Fibroblast of the aortic adventitia (primary cell): ENCODE measurements around the gene N4BP2L1. TPM values are rescaled to one million over a fixed set of nuclear protein-coding genes. Genes with fewer than 3 reads are reported as not detected.
A peak's percentile ranks its signal among the peaks of the same experiment; 100 is the strongest.

Experiments used
- DNase-seq: peaks from one replicate; pipeline ENCODE4 v3.0.0-alpha.2; 2010; ENCODE audit warnings: low read depth
- H3K4me3 ChIP-seq: 2 replicates; pipeline ENCODE4 v1.5.1; 2011; ENCODE audit warnings: low read depth, mild to moderate bottlenecking, control low read depth, low read length, moderate library complexity
- total RNA-seq: library from RNA; depleted of rRNA; stranded (reverse); fragments of >200 nt; gene quantifications from 2 replicates; pipeline ENCODE4 v1.2.3, GENCODE V29; 2012; ENCODE audit warnings: low replicate concordance
- TF ChIP-seq, protein P1 (sequence below): IDR thresholded peaks from 2 replicates; pipeline ENCODE4 v1.5.1; 2011; ENCODE audit warnings: mild to moderate bottlenecking, low read length, control low read depth, inconsistent platforms; ENCODE audit not compliant: insufficient read depth

N4BP2L1 gene
- total RNA-seq, 1 donor, result 1.9 TPM

DNA sequence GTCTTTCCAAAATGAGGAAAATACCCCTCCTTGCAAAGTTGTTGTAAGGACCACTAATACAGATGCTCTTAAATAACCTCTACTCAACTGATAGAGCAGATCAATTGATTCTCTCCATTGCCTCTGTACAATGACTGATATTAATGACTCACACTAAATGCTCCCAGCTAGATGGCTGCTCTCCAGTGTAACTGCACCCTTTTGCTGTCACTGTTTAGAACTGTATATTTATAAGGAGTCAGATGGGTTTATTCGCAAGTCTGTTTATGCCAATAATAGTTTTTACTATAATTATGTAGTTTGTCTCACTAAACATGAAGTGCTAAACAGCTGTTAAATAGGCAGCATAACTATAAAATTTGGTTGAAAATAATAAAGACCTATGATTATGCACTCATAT is 21.0 kb upstream of the N4BP2L1 start:
- H3K4me3 ChIP-seq, result no peak overlapping the region
- DNase-seq, result no peak
- TF ChIP-seq, protein P1, sequence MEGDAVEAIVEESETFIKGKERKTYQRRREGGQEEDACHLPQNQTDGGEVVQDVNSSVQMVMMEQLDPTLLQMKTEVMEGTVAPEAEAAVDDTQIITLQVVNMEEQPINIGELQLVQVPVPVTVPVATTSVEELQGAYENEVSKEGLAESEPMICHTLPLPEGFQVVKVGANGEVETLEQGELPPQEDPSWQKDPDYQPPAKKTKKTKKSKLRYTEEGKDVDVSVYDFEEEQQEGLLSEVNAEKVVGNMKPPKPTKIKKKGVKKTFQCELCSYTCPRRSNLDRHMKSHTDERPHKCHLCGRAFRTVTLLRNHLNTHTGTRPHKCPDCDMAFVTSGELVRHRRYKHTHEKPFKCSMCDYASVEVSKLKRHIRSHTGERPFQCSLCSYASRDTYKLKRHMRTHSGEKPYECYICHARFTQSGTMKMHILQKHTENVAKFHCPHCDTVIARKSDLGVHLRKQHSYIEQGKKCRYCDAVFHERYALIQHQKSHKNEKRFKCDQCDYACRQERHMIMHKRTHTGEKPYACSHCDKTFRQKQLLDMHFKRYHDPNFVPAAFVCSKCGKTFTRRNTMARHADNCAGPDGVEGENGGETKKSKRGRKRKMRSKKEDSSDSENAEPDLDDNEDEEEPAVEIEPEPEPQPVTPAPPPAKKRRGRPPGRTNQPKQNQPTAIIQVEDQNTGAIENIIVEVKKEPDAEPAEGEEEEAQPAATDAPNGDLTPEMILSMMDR, result no peak

GRCh38 chr13:32447894-32448623 is 20.1 kb upstream of the N4BP2L1 start:
- no peak overlapping the region for H3K4me3 ChIP-seq
- DNase-seq, result no peak
- TF ChIP-seq, protein P1, result no peak

DNA sequence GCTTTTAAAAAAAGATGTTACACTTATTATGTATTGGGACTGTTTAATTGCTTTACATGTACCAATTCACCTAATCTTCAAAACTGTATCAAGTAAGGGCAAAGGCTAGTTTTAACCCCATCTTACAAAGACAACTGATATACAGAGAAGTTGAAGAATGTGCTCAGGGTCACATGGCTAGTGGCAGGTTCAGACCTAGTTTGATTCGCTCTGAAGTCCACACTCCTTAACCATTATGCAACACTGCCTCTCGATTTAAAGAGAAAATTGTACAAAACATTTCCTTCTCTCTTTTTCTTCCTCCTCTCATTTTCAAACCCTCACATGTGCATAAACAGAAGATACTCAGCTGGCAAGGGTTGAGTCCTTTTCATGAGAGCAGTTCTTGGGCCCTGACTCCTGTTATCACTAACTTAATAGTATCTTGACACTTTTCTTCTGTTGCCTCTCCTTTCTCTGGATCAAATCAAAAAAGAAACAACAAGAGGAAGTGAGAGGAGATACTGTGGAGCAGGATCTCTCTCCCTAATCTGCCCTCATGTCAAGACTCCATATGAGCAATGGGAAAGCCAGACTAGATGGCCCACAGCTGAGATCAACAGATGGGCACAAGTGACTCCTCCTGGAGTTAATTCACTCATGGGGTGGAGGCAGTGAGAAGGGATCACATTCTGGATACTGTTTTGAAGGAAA is 19.0 kb upstream of the N4BP2L1 start:
- DNase-seq, result peak; percentile 15
- no peak overlapping the region for H3K4me3 ChIP-seq
- TF ChIP-seq, protein P1, result no peak

DNA sequence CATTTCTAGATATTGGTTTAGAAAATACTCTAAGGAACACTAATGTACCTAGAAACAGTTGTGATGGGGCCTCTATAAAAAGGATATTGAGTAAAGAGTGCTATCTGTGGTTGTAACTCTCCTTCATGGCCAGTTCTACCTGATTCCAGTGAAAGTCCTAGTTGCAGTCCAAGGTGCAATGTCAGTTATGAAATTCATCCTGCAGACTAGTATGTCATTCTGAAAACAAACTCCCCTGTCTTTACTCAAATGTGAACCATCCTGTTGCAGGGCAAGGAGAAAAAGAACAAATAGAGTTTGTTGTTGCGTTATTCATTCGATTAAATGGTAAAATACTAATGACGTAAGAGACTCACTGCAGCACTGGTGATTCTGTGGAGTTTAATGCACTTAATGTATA is 18.3 kb upstream of the N4BP2L1 start:
- H3K4me3 ChIP-seq, result no peak overlapping the region
- TF ChIP-seq, protein P1, result no peak
- no peak for DNase-seq

GRCh38 chr13:32445461-32445860 is 17.5 kb upstream of the N4BP2L1 start:
- H3K4me3 ChIP-seq, result no peak overlapping the region
- TF ChIP-seq, protein P1, result no peak
- no peak for DNase-seq

GRCh38 chr13:32443111-32443510 is 15.2 kb upstream of the N4BP2L1 start:
- no peak for DNase-seq
- TF ChIP-seq, protein P1, result no peak
- H3K4me3 ChIP-seq, result no peak overlapping the region

GRCh38 chr13:32438871-32439270 is 10.9 kb upstream of the N4BP2L1 start:
- TF ChIP-seq, protein P1, result no peak
- no peak overlapping the region for H3K4me3 ChIP-seq
- DNase-seq, result no peak
